Large intestine (tissue), 3 donors: ENCODE results near the gene DCLK1. TPM values are rescaled to one million over a fixed set of nuclear protein-coding genes. Genes with fewer than 3 reads are reported as not detected.
"Not testable (repeated sequence)": the region's sequence is repeated elsewhere in the genome, so short reads cannot be mapped to it uniquely, and the experiment has no call there.

Source experiments
- DNase-seq, 2 donors: peaks; one replicate each; pipeline versions ENCODE4 v3.0.0 to v3.0.0-alpha.2; 2013
- H3K27ac ChIP-seq: one replicate; pipeline ENCODE4 v1.5.1; 2013; ENCODE audit warnings: low read length
- H3K27me3 ChIP-seq: 2 replicates; pipeline ENCODE4 v1.6.1; 2013; ENCODE audit warnings: low read length; ENCODE audit not compliant: control insufficient read depth, insufficient read depth
- H3K36me3 ChIP-seq: 2 replicates; pipeline ENCODE4 v1.6.1; 2013; ENCODE audit warnings: low read length; ENCODE audit not compliant: control insufficient read depth, insufficient read depth
- H3K4me1 ChIP-seq: one replicate; pipeline ENCODE4 v1.6.1; 2013; ENCODE audit warnings: low read length; ENCODE audit not compliant: control insufficient read depth, insufficient read depth
- H3K4me3 ChIP-seq: one replicate; pipeline ENCODE4 v1.5.1; 2013; ENCODE audit warnings: low read length
- H3K9me3 ChIP-seq: one replicate; pipeline ENCODE4 v1.6.1; 2013; ENCODE audit warnings: mild to moderate bottlenecking, low read depth, low read length, moderate library complexity; ENCODE audit not compliant: control insufficient read depth
- WGBS: methylation state at CpG from one replicate; pipeline ENCODE4 v1.1.5; 2013; ENCODE audit warnings: low lambda C conversion rate; ENCODE audit not compliant: insufficient coverage; 5-methylcytosine and 5-hydroxymethylcytosine counted together
- polyA plus RNA-seq: library from polyadenylated mRNA; unstranded; fragments of 120-200 nt; gene quantifications from one replicate; pipeline ENCODE4 v1.2.1, GENCODE V29; 2013

Gene DCLK1
- polyA plus RNA-seq, 1 donor, result 12.2 TPM

DNA sequence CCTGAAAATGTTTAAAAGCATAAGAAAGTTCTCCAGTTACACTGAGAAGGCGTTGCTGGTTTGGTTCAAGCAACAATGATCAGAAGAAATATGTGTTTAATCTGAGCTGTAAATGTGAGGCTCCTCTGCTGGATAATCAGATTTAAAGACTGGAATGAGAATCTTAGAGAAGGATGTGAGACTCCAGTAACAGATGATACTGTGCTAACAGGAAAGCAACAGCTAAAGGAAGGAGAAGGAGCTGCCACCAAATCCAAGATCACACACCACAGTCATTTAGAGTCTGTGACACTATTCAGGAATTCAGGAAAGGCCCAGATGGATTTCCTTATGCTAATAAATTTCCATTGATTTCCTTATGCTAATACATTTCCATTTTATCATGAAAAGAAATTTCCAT, 16.9 kb downstream of the DCLK1 start:
- Histone ChIP-seq H3K4me3 (no peak overlapping the region), H3K4me1 (no peaks in the 10 kb centered on the region), H3K27me3 (no peaks in the 10 kb centered on the region), H3K9me3 (no peaks in the 10 kb centered on the region), H3K36me3 (no peaks in the 10 kb centered on the region), H3K27ac (no peak overlapping the region)
- WGBS, result no CpG with 5 or more reads among the region's 1 CpG
- DNase-seq, result no peak

DNA sequence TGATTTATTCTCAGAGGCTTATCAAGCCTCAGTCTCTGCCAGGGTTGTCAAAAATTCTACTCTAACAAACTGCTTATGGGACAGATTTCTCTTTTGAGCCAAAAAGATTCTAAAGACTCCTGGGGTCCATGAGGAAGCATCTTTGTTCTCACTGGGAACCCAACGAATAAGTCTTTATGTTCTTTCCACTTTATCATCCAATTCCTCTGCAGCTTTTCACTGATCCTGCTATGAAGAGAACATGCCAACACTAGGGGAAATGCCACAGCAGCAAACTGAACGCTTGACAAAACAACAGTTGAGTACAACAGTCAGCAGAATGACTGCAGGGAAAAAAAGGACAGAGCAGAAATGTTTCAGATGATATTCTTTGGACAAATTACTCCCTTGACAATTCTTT, 22.2 kb downstream of the DCLK1 start:
- Histone ChIP-seq H3K27ac (no peak overlapping the region), H3K9me3 (no peaks in the 10 kb centered on the region), H3K4me1 (no peaks in the 10 kb centered on the region), H3K4me3 (no peak overlapping the region), H3K36me3 (no peaks in the 10 kb centered on the region), H3K27me3 (no peaks in the 10 kb centered on the region)
- WGBS, result no CpG with 5 or more reads among the region's 2 CpGs
- no peak for DNase-seq

- 100% methylated on average over 2 of the region's 7 CpGs for WGBS
- Histone ChIP-seq H3K36me3 (no peaks in the 10 kb centered on the region), H3K27me3 (no peaks in the 10 kb centered on the region), H3K9me3 (no peaks in the 10 kb centered on the region), H3K4me1 (no peaks in the 10 kb centered on the region), H3K27ac (no peak overlapping the region), H3K4me3 (no peak overlapping the region)
- no peak for DNase-seq
Observed at GRCh38 chr13:36108342-36108741, 22.8 kb downstream of the DCLK1 start.

DNA sequence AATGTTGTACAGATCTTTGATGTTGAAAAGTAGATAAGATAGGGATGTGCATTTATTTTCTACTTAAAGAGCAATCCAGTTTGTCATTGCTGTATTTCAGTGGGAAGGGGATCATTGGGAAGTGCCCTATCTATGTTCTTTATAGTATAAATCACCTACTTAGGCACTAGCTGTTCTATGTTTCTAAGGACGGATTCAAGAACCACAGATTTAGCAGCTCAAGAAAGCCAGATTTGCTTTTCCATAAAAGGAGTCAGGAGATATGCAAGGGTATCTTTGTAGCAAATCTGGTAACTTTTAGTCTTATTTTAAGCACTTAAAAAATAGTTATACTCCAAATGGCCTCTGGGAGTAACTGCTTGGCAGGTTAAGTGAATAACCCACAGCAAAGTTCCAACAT, 23.7 kb downstream of the DCLK1 start:
- no peaks in the 10 kb centered on the region for H3K9me3 ChIP-seq
- no peaks in the 10 kb centered on the region for H3K4me1 ChIP-seq
- WGBS, result no CpG with 5 or more reads among the region's 1 CpG
- no peaks in the 10 kb centered on the region for H3K36me3 ChIP-seq
- no peak overlapping the region for H3K27ac ChIP-seq
- H3K27me3 ChIP-seq, result no peaks in the 10 kb centered on the region
- H3K4me3 ChIP-seq, result no peak overlapping the region
- no peak for DNase-seq

GRCh38 chr13:36105726-36106125, 25.5 kb downstream of the DCLK1 start:
- no peak for DNase-seq
- WGBS, result no CpG with 5 or more reads among the region's 3 CpGs
- H3K36me3 ChIP-seq, result no peaks in the 10 kb centered on the region
- no peak overlapping the region for H3K27ac ChIP-seq
- no peaks in the 10 kb centered on the region for H3K27me3 ChIP-seq
- no peaks in the 10 kb centered on the region for H3K4me1 ChIP-seq
- H3K4me3 ChIP-seq, result no peak overlapping the region
- H3K9me3 ChIP-seq, result no peaks in the 10 kb centered on the region

DNA sequence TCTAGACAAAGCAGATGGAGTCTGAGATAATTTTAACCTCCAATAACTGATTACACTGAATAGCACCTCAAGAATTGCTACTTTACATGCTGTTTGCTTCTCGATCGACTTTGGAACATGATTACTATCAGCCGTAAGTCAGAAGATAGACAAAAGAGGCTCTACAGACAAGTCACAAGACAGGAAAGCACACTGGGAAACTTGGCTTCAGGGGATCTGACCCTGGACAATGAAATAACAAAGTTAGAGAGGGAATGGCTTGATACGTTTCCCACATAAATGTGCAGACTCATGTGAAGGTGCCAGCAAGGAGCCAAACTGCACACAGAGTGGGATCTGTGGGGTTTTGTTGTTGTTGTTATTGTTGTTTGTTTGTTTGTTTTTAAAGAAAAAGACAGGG, 28.5 kb downstream of the DCLK1 start:
- no peak for DNase-seq
- Histone ChIP-seq H3K36me3 (no peaks in the 10 kb centered on the region), H3K4me1 (no peaks in the 10 kb centered on the region), H3K27me3 (no peaks in the 10 kb centered on the region), H3K27ac (no peak overlapping the region), H3K9me3 (no peaks in the 10 kb centered on the region), H3K4me3 (no peak overlapping the region)
- no CpG with 5 or more reads among the region's 4 CpGs for WGBS

- not testable (repeated sequence) for H3K9me3 ChIP-seq, H3K4me1 ChIP-seq, H3K27ac ChIP-seq, DNase-seq, H3K4me3 ChIP-seq, H3K36me3 ChIP-seq, H3K27me3 ChIP-seq
- whole genome bisulfite sequencing, result 80% methylated on average over 2 of the region's 5 CpGs
Observed at GRCh38 chr13:36101907-36102306, 29.3 kb downstream of the DCLK1 start.

DNA sequence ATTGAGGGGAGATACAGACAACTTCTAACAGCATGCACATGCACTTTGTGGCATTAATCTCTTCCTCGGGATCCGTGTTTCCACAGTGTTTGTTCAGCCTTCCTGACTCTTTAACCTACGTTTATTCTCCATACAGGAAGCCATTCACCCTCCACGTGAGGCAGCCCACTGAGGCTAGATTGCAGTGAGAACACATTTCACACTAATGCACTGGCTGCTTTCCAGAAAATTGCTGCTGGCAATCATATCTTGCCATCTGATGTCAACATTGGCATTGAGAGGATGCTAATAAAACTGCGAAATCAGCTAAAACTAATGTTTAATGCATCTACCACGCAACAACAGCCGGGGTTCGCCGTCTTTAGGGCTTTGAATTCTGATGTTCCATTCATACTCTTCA, 30.0 kb downstream of the DCLK1 start:
- Histone ChIP-seq H3K4me3 (no peak overlapping the region), H3K4me1 (no peaks in the 10 kb centered on the region), H3K9me3 (no peaks in the 10 kb centered on the region), H3K27me3 (no peaks in the 10 kb centered on the region), H3K27ac (no peak overlapping the region), H3K36me3 (no peaks in the 10 kb centered on the region)
- WGBS, result 26% methylated on average over 3 of the region's 9 CpGs
- no peak for DNase-seq

- H3K4me1 ChIP-seq, result no peaks in the 10 kb centered on the region
- no peaks in the 10 kb centered on the region for H3K27me3 ChIP-seq
- DNase-seq, result no peak
- no peaks in the 10 kb centered on the region for H3K36me3 ChIP-seq
- no peaks in the 10 kb centered on the region for H3K9me3 ChIP-seq
- no peak overlapping the region for H3K4me3 ChIP-seq
- WGBS, result 90% methylated on average over 2 of the region's 4 CpGs
- no peak overlapping the region for H3K27ac ChIP-seq
Observed at GRCh38 chr13:36098080-36098479, 33.1 kb downstream of the DCLK1 start.

DNA sequence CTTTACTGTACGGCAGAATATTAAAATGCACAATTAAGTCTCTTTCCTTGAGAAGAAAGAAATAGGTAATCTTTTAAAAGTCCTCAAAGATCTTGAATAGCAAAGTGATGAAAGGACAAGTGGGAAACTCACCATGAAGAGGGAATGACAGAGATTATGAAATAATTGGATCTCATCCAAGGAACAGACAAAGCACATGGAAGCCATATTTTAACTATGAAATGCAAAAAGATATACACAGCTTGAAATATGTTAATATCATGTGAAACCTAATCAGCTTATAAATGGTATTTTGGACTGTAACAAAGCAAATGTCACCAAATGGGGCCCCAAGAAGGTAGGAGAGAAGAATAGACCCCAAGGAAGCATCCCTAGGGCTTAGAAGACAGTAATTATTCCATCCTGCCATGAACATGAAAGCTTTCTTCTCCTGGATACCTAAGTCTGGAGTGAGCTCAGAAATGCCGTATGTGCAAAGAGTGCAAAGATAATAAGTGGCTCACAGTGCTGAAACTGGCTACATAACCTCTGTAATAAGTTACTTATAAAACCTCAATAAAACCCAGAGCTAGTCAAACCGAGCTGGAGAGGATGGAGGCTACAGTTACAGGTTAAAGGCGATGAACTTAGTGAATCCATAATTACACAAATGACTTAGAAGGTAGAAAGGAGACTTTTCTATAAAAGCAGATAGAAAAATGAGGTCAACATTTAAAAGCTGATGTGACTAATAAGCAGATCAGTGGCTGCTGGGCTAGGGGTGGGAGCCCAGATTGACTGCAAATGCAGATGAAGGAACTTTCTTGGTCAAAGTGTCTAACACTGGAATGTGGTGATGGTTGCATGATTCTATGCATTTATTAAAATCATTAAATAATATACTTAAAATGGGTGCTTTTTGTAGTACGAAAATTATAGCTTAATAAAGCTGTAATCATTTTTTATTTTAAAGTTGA, 34.4 kb downstream of the DCLK1 start:
- H3K4me1 ChIP-seq, result no peaks in the 10 kb centered on the region
- H3K9me3 ChIP-seq, result no peaks in the 10 kb centered on the region
- H3K27ac ChIP-seq, result no peak overlapping the region
- DNase-seq, result no peak
- H3K4me3 ChIP-seq, result no peak overlapping the region
- no peaks in the 10 kb centered on the region for H3K36me3 ChIP-seq
- WGBS, result 58% methylated on average over 3 of the region's 5 CpGs
- no peaks in the 10 kb centered on the region for H3K27me3 ChIP-seq

DNA sequence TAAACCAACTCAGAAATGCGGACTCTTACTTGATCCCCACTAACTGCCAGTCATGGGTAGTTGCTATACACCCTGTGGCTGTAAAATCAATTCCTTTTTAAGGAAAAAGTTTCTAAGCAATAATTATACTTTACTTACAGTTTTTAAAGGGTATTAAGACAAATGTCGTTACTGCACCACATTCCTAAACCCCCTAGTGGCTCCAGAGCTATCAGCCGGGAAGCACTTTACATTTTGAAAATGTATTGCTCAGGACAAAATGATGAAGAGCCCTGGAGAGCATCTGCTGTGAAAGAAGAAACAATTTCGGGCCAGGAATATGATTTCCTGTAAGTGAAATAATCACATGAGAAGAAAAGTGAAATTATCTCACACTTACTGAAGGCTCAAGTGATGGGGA, 36.7 kb downstream of the DCLK1 start:
- DNase-seq, result no peak
- Histone ChIP-seq H3K4me3 (no peak overlapping the region), H3K27me3 (no peaks in the 10 kb centered on the region), H3K36me3 (no peaks in the 10 kb centered on the region), H3K4me1 (no peaks in the 10 kb centered on the region), H3K9me3 (no peaks in the 10 kb centered on the region), H3K27ac (no peak overlapping the region)
- 67% methylated on average over 4 of the region's 4 CpGs for WGBS
